Sigmoid colon (tissue), 7 donors: ENCODE results near the gene PSMG4. TPM values are rescaled to one million over a fixed set of nuclear protein-coding genes. Genes with fewer than 3 reads are reported as not detected.

Experiments
- DNase-seq: peaks from one replicate; pipeline ENCODE4 v3.0.0-alpha.2; 2019
- H3K27ac ChIP-seq, 4 donors: fragments of 200-600 bp; sonication (generic); one replicate each; pipeline ENCODE4 v1.5.1; 2016 to 2019; ENCODE audit warnings: mild to moderate bottlenecking in 1 of 4
- H3K27me3 ChIP-seq, 3 donors: fragments of 200-600 bp; sonication (generic); one replicate each; pipeline ENCODE4 v1.5.1; 2019; ENCODE audit warnings: mild to moderate bottlenecking in 1 of 3
- H3K36me3 ChIP-seq, 4 donors: fragments of 200-600 bp; sonication (generic); one replicate each; pipeline ENCODE4 v1.5.1; 2016 to 2019
- H3K4me1 ChIP-seq, 4 donors: fragments of 200-600 bp; sonication (generic); one replicate each; pipeline ENCODE4 v1.5.1; 2017 to 2019
- H3K4me3 ChIP-seq, 4 donors: fragments of 200-600 bp; sonication (generic); one replicate each; pipeline ENCODE4 v1.5.1; 2017 to 2019; ENCODE audit warnings: mild to moderate bottlenecking in 2 of 4, moderate library complexity in 1 of 4
- H3K9me3 ChIP-seq, 4 donors: fragments of 200-600 bp in 3 of 4; sonication (generic) in 3 of 4; one replicate each; pipeline versions ENCODE4 v1.5.1 to v1.6.1; 2013 to 2019
- CTCF ChIP-seq, 4 experiments: fragments of 450-650 bp in 3 of 4; fragments of 200-600 bp in 1 of 4; IDR thresholded peaks; one replicate each; pipeline ENCODE4 v1.5.1; 2016 to 2019; ENCODE audit warnings: antibody characterized with exemption in 4 of 4, mild to moderate bottlenecking in 3 of 4, moderate library complexity in 2 of 4
- EP300 ChIP-seq, 4 donors: sonication (generic); formaldehyde crosslinking; IDR thresholded peaks; one replicate each; pipeline ENCODE4 v1.6.1; 2017; ENCODE audit warnings: antibody characterized with exemption in 4 of 4
- POLR2A ChIP-seq, 2 donors: fragments of 450-650 bp; IDR thresholded peaks; one replicate each; pipeline ENCODE4 v1.6.1; 2016; ENCODE audit warnings: antibody characterized with exemption in 2 of 2, mild to moderate bottlenecking in 2 of 2, moderate library complexity in 2 of 2
- POLR2AphosphoS5 ChIP-seq, 4 donors: sonication (generic); formaldehyde crosslinking; IDR thresholded peaks; one replicate each; pipeline ENCODE4 v1.6.1; 2017; ENCODE audit warnings: antibody characterized with exemption in 4 of 4
- WGBS, 2 donors: extraction: QIAGEN DNeasy Blood & Tissue Kit; methylation state at CpG; one replicate each; pipeline ENCODE4 v1.1.7; 2013; 5-methylcytosine and 5-hydroxymethylcytosine counted together
- intact Hi-C: fragments of 100-400 bp; cut with DNase I; formaldehyde crosslinking; loops from one replicate; pipeline ENCODE4 v1.15.1; 2023
- polyA plus RNA-seq, 3 donors: library from polyadenylated mRNA; stranded (reverse); fragments of 200-250 nt; gene quantifications; one replicate each; pipeline ENCODE4 v1.2.3, GENCODE V29; 2013
- total RNA-seq, 4 donors: library from RNA; depleted of rRNA; stranded (reverse); fragments of >200 nt; gene quantifications; one replicate each; pipeline ENCODE4 v1.1.0, GENCODE V29; 2016
- donor health status: healthy with polysubstance abuse.
- donor health status: Bipolar disorder and iron deficiency.
- donor health status: healthy.

Gene PSMG4
- total RNA-seq (10 to 100 TPM; 26.4 to 39.0 (median 30.6) TPM), polyA plus RNA-seq (10 to 100 TPM; 14.6 to 30.1 (median 30.0) TPM)

- Histone ChIP-seq H3K4me1 (peaks cover 0 to 39% (median 28%) of the 10 kb centered on the region in 4 donors), H3K4me3 (peak within 1 kb of the TSS; percentile 73 to 99 (median 86)), H3K27ac (peak within 1 kb of the TSS; percentile 75 to 83 (median 80)), H3K27me3 (no peaks in the 10 kb centered on the region), H3K36me3 (peaks cover 0 to 8% (median 2%) of the 10 kb centered on the region in 4 donors), H3K9me3 (no peaks in the 10 kb centered on the region)
- intact Hi-C loops = loop anchor here (5.0 kb wide), 2 partner anchors 192 to 262 kb away; partner anchors contain the start of genes NQO2 and RIPK1
- 1% methylated on average over 80 of the region's 80 CpGs for WGBS, 2 donors
- peak; percentile 97 for DNase-seq
- TF ChIP-seq POLR2AphosphoS5 (IDR thresholded peaks at IDR 0.05) (peak; percentile 74 to 92 (median 86)), EP300 (IDR thresholded peaks at IDR 0.05) (no peak), CTCF (IDR thresholded peaks at IDR 0.05) (no peak), POLR2A (IDR thresholded peaks at IDR 0.05) (peak in 1 of 2 donors; percentile 25)
Measured at GRCh38 chr6:3258720-3259490, at the start of gene PSMG4. Gene PSMG4 (plus strand): TSS chr6:3258947. CDS start chr6:3259023, 76 bp downstream.

GRCh38 chr6:3209114-3210023, 49.4 kb upstream of the PSMG4 start:
- TF ChIP-seq EP300 (IDR thresholded peaks at IDR 0.05) (no peak), CTCF (IDR thresholded peaks at IDR 0.05) (no peak), POLR2AphosphoS5 (IDR thresholded peaks at IDR 0.05) (no peak), POLR2A (IDR thresholded peaks at IDR 0.05) (no peak)
- WGBS, 2 donors = 45 to 64% methylated on average over 17 of the region's 17 CpGs
- Histone ChIP-seq H3K27me3 (no peaks in the 10 kb centered on the region), H3K4me3 (no peak overlapping the region), H3K4me1 (peaks cover 0 to 29% (median 21%) of the 10 kb centered on the region in 4 donors), H3K9me3 (no peaks in the 10 kb centered on the region), H3K36me3 (no peaks in the 10 kb centered on the region), H3K27ac (peak overlapping the region; percentile 12 to 76 (median 28))
- intact Hi-C loops = loop anchor here (5.0 kb wide), 1 partner anchor 47 kb away; no protein-coding TSS in a partner anchor
- DNase-seq = no peak

GRCh38 chr6:3210024-3210610, 48.6 kb upstream of the PSMG4 start:
- DNase-seq = no peak
- TF ChIP-seq EP300 (IDR thresholded peaks at IDR 0.05) (no peak), CTCF (IDR thresholded peaks at IDR 0.05) (no peak), POLR2A (IDR thresholded peaks at IDR 0.05) (no peak), POLR2AphosphoS5 (IDR thresholded peaks at IDR 0.05) (no peak)
- 88 to 90% methylated on average over 9 of the region's 9 CpGs for WGBS, 2 donors
- intact Hi-C loops = no loop called here
- peak overlapping the region in 3 of 4 donors; percentile 13 to 76 (median 44) for H3K27ac ChIP-seq
- H3K36me3 ChIP-seq = no peaks in the 10 kb centered on the region
- no peaks in the 10 kb centered on the region for H3K9me3 ChIP-seq
- H3K4me3 ChIP-seq = no peak overlapping the region
- no peaks in the 10 kb centered on the region for H3K27me3 ChIP-seq
- H3K4me1 ChIP-seq = peaks cover 0 to 29% (median 21%) of the 10 kb centered on the region in 4 donors

- WGBS, 2 donors = 80 to 86% methylated on average over 5 of the region's 5 CpGs
- no peak overlapping the region for H3K4me3 ChIP-seq
Measured at GRCh38 chr6:3211681-3212080, 47.1 kb upstream of the PSMG4 start.

More at GRCh38 chr6:3211681-3212080, 47.1 kb upstream of the PSMG4 start:
- Histone ChIP-seq H3K36me3 (no peaks in the 10 kb centered on the region), H3K27me3 (no peaks in the 10 kb centered on the region), H3K4me1 (peaks cover 0 to 29% (median 21%) of the 10 kb centered on the region in 4 donors), H3K27ac (peak overlapping the region; percentile 45 to 76 (median 72)), H3K9me3 (no peaks in the 10 kb centered on the region)
- TF ChIP-seq POLR2AphosphoS5 (IDR thresholded peaks at IDR 0.05) (no peak), CTCF (IDR thresholded peaks at IDR 0.05) (no peak), POLR2A (IDR thresholded peaks at IDR 0.05) (no peak), EP300 (IDR thresholded peaks at IDR 0.05) (no peak)
- no peak for DNase-seq
- intact Hi-C loops = no loop called here
